NCI-H510A treated with DMSO at 0.1 percent for 48 hours (cell line): Measurements from ENCODE around the gene GLYATL2.

ENCODE experiments used
- DNase-seq: peaks from one replicate; lab custom pipeline; 2025; lab: John Stamatoyannopoulos, UW

Gene GLYATL2

DNA sequence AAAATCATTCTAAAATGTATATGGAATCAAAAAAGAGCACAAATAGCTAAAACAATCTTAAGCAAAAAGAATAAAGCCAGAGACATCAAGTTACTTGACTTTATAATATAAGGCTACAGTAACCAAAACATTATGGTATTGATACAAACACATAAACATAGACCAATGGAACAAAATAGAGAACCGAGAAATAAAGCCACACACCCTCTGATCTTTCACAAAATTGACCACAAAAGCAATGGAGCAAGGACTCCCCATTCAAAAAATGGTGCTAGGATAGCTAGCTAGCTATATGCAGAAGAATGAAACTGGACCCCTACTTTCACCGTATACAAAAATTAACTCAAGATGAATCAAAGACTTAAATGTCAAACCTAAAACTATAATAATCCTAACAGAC, 43.2 kb downstream of the GLYATL2 start:
- DNase-seq: no peak

GRCh38 chr11:58796333-58796732, 48.2 kb downstream of the GLYATL2 start:
- no peak for DNase-seq

GRCh38 chr11:58788355-58789023, 56.0 kb downstream of the GLYATL2 start:
- no peak for DNase-seq

GRCh38 chr11:58787903-58788302, 56.6 kb downstream of the GLYATL2 start:
- DNase-seq: no peak

- no peak for DNase-seq
These were observed 57.8 kb downstream of the GLYATL2 start for GRCh38 chr11:58786693-58787092.

GRCh38 chr11:58784995-58785394, 59.5 kb downstream of the GLYATL2 start:
- no peak for DNase-seq
